ENCODE measurements around the gene ADAMTS8. TPM values are rescaled to one million over a fixed set of nuclear protein-coding genes. Genes with fewer than 3 reads are reported as not detected.

The ADAMTS8 gene
- total RNA-seq, 1 donor from 2014 or later, result 4.8 TPM

DNA sequence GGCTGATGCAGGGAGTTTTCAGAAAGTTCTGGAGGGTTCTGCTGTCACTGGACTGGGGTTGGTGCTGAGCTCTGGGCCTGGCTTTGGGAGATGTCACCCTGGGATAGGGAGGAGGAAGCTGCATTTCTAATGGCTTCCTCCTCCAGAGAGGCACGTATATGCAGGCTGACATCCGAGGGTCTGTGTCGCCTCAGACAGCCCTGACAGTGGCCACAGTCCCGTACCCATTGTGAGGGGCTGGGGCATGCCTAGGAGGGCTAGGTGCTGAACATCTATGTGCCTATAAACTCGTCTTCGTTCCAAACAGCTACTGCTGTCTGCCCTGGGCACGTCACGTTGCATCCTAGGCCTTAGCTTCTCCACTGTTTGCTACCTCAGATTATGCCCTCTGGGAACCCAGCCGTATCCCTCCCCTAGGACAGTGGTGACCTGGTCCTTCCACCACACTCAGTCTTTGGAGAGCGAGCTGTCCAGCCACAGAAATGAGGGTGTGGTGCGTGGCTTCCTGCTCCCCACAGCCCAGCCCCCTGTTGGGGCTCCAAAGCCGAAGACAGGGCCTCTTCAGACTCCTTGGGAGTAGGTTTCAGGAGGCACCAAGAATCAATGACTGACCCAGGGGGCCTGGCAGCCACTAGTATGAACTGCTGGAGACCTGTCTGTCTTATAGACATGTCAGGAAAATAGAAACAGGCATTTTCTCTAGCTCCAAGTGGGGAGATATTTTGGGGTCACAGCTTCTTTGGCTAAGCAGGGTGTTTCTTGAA is 46.4 kb upstream of the ADAMTS8 start:
- peaks cover 5% of the 10 kb centered on the region for H3K4me1 Mint-ChIP-seq (ENCODE audit: unreplicated experiment)
- TF ChIP-seq, protein P1, sequence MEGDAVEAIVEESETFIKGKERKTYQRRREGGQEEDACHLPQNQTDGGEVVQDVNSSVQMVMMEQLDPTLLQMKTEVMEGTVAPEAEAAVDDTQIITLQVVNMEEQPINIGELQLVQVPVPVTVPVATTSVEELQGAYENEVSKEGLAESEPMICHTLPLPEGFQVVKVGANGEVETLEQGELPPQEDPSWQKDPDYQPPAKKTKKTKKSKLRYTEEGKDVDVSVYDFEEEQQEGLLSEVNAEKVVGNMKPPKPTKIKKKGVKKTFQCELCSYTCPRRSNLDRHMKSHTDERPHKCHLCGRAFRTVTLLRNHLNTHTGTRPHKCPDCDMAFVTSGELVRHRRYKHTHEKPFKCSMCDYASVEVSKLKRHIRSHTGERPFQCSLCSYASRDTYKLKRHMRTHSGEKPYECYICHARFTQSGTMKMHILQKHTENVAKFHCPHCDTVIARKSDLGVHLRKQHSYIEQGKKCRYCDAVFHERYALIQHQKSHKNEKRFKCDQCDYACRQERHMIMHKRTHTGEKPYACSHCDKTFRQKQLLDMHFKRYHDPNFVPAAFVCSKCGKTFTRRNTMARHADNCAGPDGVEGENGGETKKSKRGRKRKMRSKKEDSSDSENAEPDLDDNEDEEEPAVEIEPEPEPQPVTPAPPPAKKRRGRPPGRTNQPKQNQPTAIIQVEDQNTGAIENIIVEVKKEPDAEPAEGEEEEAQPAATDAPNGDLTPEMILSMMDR (conservative IDR thresholded peaks at IDR 0.05), result no peak
- no peaks in the 10 kb centered on the region for H3K36me3 Mint-ChIP-seq
- H3K9me3 Mint-ChIP-seq, result no peaks in the 10 kb centered on the region
- DNase-seq (ENCODE audit: extremely low spot score, unreplicated experiment), result no peak
- H3K4me3 Mint-ChIP-seq, result no peak overlapping the region
- H3K27ac Mint-ChIP-seq, result no peak overlapping the region
- peaks cover 9% of the 10 kb centered on the region for H3K27me3 Mint-ChIP-seq

DNA sequence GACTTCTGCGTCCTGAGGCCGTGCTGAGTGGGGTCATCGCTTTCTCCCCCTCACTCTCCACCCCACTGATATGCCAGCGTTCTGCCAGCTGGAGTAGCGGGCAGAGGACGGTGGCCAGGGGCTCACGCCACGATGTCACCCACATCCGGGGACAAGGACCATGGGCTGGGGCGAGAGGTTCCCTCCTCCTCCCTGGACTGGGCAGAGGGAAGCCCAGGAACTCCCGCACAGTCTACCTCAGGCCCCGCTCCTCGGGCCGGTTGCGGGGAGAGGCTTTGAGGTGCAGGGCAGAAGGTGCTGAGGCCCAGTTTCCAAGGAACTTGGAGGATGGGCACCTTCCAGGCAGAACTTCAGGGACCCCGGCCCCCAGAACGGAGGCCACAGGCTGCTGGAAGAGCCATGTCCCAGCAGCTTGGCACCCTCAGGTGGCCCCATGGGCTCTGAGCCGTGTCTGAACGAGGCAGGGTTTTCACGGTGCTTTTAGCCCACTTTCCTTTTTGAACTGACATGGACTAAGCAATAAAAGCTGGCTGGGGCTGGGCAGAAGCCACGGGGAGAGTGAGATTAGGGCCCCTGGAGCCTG is 45.5 kb upstream of the ADAMTS8 start:
- peaks cover 5% of the 10 kb centered on the region for H3K4me1 Mint-ChIP-seq (ENCODE audit: unreplicated experiment)
- TF ChIP-seq, protein P1 (conservative IDR thresholded peaks at IDR 0.05), result no peak

DNA sequence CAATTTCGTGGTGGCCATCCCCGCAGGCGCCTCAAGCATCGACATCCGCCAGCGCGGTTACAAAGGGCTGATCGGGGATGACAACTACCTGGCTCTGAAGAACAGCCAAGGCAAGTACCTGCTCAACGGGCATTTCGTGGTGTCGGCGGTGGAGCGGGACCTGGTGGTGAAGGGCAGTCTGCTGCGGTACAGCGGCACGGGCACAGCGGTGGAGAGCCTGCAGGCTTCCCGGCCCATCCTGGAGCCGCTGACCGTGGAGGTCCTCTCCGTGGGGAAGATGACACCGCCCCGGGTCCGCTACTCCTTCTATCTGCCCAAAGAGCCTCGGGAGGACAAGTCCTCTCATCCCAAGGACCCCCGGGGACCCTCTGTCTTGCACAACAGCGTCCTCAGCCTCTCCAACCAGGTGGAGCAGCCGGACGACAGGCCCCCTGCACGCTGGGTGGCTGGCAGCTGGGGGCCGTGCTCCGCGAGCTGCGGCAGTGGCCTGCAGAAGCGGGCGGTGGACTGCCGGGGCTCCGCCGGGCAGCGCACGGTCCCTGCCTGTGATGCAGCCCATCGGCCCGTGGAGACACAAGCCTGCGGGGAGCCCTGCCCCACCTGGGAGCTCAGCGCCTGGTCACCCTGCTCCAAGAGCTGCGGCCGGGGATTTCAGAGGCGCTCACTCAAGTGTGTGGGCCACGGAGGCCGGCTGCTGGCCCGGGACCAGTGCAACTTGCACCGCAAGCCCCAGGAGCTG is 44.8 kb upstream of the ADAMTS8 start:
- peaks cover 5% of the 10 kb centered on the region for H3K4me1 Mint-ChIP-seq (ENCODE audit: unreplicated experiment)
- H3K27ac Mint-ChIP-seq, result no peak overlapping the region
- H3K27me3 Mint-ChIP-seq, result peaks cover 9% of the 10 kb centered on the region
- no peak for DNase-seq (ENCODE audit: extremely low spot score, unreplicated experiment)
- H3K36me3 Mint-ChIP-seq, result no peaks in the 10 kb centered on the region
- TF ChIP-seq, protein P1 (conservative IDR thresholded peaks at IDR 0.05), result no peak
- no peaks in the 10 kb centered on the region for H3K9me3 Mint-ChIP-seq
- H3K4me3 Mint-ChIP-seq, result no peak overlapping the region

More for the DNA sequence above, 45.5 kb upstream of the ADAMTS8 start:
- no peak for DNase-seq (ENCODE audit: extremely low spot score, unreplicated experiment)
- H3K27me3 Mint-ChIP-seq, result peaks cover 9% of the 10 kb centered on the region
- no peak overlapping the region for H3K27ac Mint-ChIP-seq
- H3K4me3 Mint-ChIP-seq, result no peak overlapping the region
- H3K36me3 Mint-ChIP-seq, result no peaks in the 10 kb centered on the region
- no peaks in the 10 kb centered on the region for H3K9me3 Mint-ChIP-seq

DNA sequence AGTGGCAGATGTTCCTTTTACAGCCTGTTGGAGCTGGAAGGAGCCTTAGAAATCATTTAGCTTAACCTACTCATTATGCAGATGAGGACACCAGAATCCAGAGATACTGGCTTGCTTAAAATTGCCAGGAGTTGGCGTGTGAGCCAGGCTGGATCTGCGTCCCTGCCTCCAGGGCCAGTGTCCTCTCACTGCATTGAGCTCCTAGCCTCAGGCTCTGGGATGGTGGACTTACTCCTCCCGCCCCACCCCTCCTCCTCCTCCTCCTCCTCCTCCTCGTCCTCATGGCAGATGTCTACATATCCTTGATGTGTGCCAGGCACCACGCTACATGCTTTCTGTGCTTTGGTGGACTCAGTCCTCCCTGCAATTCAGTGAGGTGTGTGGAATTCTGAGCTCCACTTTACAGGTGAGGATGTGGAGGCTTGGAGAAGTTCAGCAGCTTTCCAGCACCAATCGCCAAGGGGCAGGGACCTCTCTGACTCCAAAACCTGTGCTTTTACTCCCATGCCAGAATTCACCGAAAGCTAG is 44.1 kb upstream of the ADAMTS8 start:
- Mint-ChIP-seq H3K36me3 (peaks cover 3% of the 10 kb centered on the region), H3K9me3 (no peaks in the 10 kb centered on the region), H3K27me3 (peaks cover 6% of the 10 kb centered on the region), H3K4me1 (ENCODE audit: unreplicated experiment) (peaks cover 5% of the 10 kb centered on the region), H3K4me3 (no peak overlapping the region), H3K27ac (no peak overlapping the region)
- no peak for DNase-seq (ENCODE audit: extremely low spot score, unreplicated experiment)
- TF ChIP-seq, protein P1 (conservative IDR thresholded peaks at IDR 0.05), result no peak

DNA sequence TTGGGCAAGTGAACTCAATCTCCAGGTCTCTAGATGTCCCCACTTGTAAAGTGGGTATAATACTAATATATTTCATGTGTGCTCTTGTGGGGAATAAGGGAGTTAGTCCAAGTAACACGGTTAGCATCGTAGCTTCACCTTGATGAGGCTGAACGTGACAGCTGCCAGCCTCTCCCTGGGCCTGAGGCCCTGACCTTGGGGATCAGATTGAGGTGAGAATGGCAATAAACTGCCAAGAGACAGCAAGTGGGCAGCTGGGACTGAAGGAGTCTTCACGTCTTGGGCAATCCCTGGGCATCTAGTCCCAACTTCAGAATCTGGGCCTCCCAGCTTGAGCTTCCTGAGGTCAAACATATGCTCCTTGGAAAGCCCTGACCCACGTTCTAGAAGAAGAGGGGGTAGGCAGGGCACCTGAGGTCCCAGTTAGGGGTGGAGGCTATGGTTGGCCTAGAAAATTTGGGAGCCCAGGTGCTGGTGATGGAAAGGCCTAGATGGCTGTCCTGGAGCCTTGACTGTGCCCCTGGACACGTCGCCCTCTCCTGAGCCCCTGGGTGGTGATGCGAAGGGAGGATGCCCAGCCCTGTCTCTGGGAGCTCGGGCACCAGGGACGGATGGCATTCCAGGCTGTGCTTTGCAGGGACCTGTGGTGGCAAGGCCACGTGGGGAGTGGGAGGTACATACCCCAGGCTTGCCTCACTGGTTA is 43.5 kb upstream of the ADAMTS8 start:
- Mint-ChIP-seq H3K9me3 (no peaks in the 10 kb centered on the region), H3K27ac (no peak overlapping the region), H3K27me3 (peaks cover 3% of the 10 kb centered on the region), H3K4me3 (no peak overlapping the region), H3K4me1 (ENCODE audit: unreplicated experiment) (peaks cover 5% of the 10 kb centered on the region), H3K36me3 (peaks cover 3% of the 10 kb centered on the region)
- DNase-seq (ENCODE audit: extremely low spot score, unreplicated experiment), result no peak
- TF ChIP-seq, protein P1 (conservative IDR thresholded peaks at IDR 0.05), result no peak

All from type B pancreatic cell (in vitro differentiated cells).